ENCODE results near the gene CCND1.

- TF ChIP-seq CTCF (conservative IDR thresholded peaks at IDR 0.05; ENCODE audit: low read depth, low read length) (no peak), EZH2 (IDR thresholded peaks at IDR 0.05; ENCODE audit: borderline replicate concordance, low read depth, low read length, poor library complexity, severe bottlenecking) (no peak)
Measured at GRCh38 chr11:69630424-69630823, 10.5 kb upstream of the CCND1 start.

Measured in A673 (cell line).